ENCODE data around the gene CMTM8.
A peak's percentile ranks its signal among the peaks of the same experiment; 100 is the strongest.

CMTM8 gene

GRCh38 chr3:32373276-32373675 is 134.8 kb downstream of the CMTM8 start:
- Histone ChIP-seq H3K36me3 (ENCODE audit: control insufficient read depth, insufficient read depth, low read length) (no peaks in the 10 kb centered on the region), H3K4me1 (ENCODE audit: control insufficient read depth, insufficient read depth, low read length) (no peaks in the 10 kb centered on the region), H3K9me3 (ENCODE audit: control insufficient read depth, low read length) (no peaks in the 10 kb centered on the region), H3K4me3 (ENCODE audit: insufficient read depth, low read depth, low read length) (no peak overlapping the region), H3K27ac (ENCODE audit: insufficient read depth, low read depth, low read length, poor library complexity, severe bottlenecking) (no peak overlapping the region), H3K27me3 (ENCODE audit: control insufficient read depth, insufficient read depth, low read length, poor library complexity, severe bottlenecking) (no peaks in the 10 kb centered on the region)
- WGBS, 2 experiments: 96 to 98% methylated on average over 5 of the region's 5 CpGs

GRCh38 chr3:32373844-32374243 is 135.4 kb downstream of the CMTM8 start:
- Histone ChIP-seq H3K27ac (ENCODE audit: insufficient read depth, low read depth, low read length, poor library complexity, severe bottlenecking) (no peak overlapping the region), H3K4me3 (ENCODE audit: insufficient read depth, low read depth, low read length) (no peak overlapping the region), H3K36me3 (ENCODE audit: control insufficient read depth, insufficient read depth, low read length) (no peaks in the 10 kb centered on the region), H3K4me1 (ENCODE audit: control insufficient read depth, insufficient read depth, low read length) (no peaks in the 10 kb centered on the region), H3K9me3 (ENCODE audit: control insufficient read depth, low read length) (no peaks in the 10 kb centered on the region), H3K27me3 (ENCODE audit: control insufficient read depth, insufficient read depth, low read length, poor library complexity, severe bottlenecking) (no peaks in the 10 kb centered on the region)
- WGBS, 2 experiments: 84 to 94% methylated on average over 2 to 5 of the region's 5 CpGs

- H3K36me3 ChIP-seq (ENCODE audit: control insufficient read depth, insufficient read depth, low read length): no peaks in the 10 kb centered on the region
- WGBS, 2 experiments: 54 to 56% methylated on average over 12 of the region's 12 CpGs
- no peak overlapping the region for H3K27ac ChIP-seq (ENCODE audit: insufficient read depth, low read depth, low read length, poor library complexity, severe bottlenecking)
- no peaks in the 10 kb centered on the region for H3K27me3 ChIP-seq (ENCODE audit: control insufficient read depth, insufficient read depth, low read length, poor library complexity, severe bottlenecking)
- H3K4me1 ChIP-seq (ENCODE audit: control insufficient read depth, insufficient read depth, low read length): peaks cover 4% of the 10 kb centered on the region
- H3K4me3 ChIP-seq (ENCODE audit: insufficient read depth, low read depth, low read length): no peak overlapping the region
- no peaks in the 10 kb centered on the region for H3K9me3 ChIP-seq (ENCODE audit: control insufficient read depth, low read length)
These were observed 136.5 kb downstream of the CMTM8 start for GRCh38 chr3:32374788-32375595.

GRCh38 chr3:32375596-32375930 is 137.1 kb downstream of the CMTM8 start:
- Histone ChIP-seq H3K27me3 (ENCODE audit: control insufficient read depth, insufficient read depth, low read length, poor library complexity, severe bottlenecking) (no peaks in the 10 kb centered on the region), H3K36me3 (ENCODE audit: control insufficient read depth, insufficient read depth, low read length) (no peaks in the 10 kb centered on the region), H3K27ac (ENCODE audit: insufficient read depth, low read depth, low read length, poor library complexity, severe bottlenecking) (no peak overlapping the region), H3K4me3 (ENCODE audit: insufficient read depth, low read depth, low read length) (no peak overlapping the region), H3K9me3 (ENCODE audit: control insufficient read depth, low read length) (no peaks in the 10 kb centered on the region), H3K4me1 (ENCODE audit: control insufficient read depth, insufficient read depth, low read length) (peaks cover 10% of the 10 kb centered on the region)
- WGBS, 2 experiments: 92 to 98% methylated on average over 5 of the region's 5 CpGs

GRCh38 chr3:32376115-32376514 is 137.6 kb downstream of the CMTM8 start:
- Histone ChIP-seq H3K36me3 (ENCODE audit: control insufficient read depth, insufficient read depth, low read length) (no peaks in the 10 kb centered on the region), H3K4me3 (ENCODE audit: insufficient read depth, low read depth, low read length) (no peak overlapping the region), H3K9me3 (ENCODE audit: control insufficient read depth, low read length) (no peaks in the 10 kb centered on the region), H3K4me1 (ENCODE audit: control insufficient read depth, insufficient read depth, low read length) (peaks cover 15% of the 10 kb centered on the region), H3K27ac (ENCODE audit: insufficient read depth, low read depth, low read length, poor library complexity, severe bottlenecking) (no peak overlapping the region), H3K27me3 (ENCODE audit: control insufficient read depth, insufficient read depth, low read length, poor library complexity, severe bottlenecking) (no peaks in the 10 kb centered on the region)
- 90 to 95% methylated on average over 1 to 2 of the region's 2 CpGs for WGBS, 2 experiments

GRCh38 chr3:32379831-32380500 is 141.5 kb downstream of the CMTM8 start:
- Histone ChIP-seq H3K4me1 (ENCODE audit: control insufficient read depth, insufficient read depth, low read length) (peaks cover 16% of the 10 kb centered on the region), H3K9me3 (ENCODE audit: control insufficient read depth, low read length) (no peaks in the 10 kb centered on the region), H3K36me3 (ENCODE audit: control insufficient read depth, insufficient read depth, low read length) (no peaks in the 10 kb centered on the region), H3K27ac (ENCODE audit: insufficient read depth, low read depth, low read length, poor library complexity, severe bottlenecking) (peak overlapping the region; percentile 38), H3K4me3 (ENCODE audit: insufficient read depth, low read depth, low read length) (no peak overlapping the region), H3K27me3 (ENCODE audit: control insufficient read depth, insufficient read depth, low read length, poor library complexity, severe bottlenecking) (no peaks in the 10 kb centered on the region)
- WGBS, 2 experiments: 61 to 70% methylated on average over 9 to 10 of the region's 10 CpGs

- peaks cover 21% of the 10 kb centered on the region for H3K4me1 ChIP-seq (ENCODE audit: control insufficient read depth, insufficient read depth, low read length)
- no peak overlapping the region for H3K27ac ChIP-seq (ENCODE audit: insufficient read depth, low read depth, low read length, poor library complexity, severe bottlenecking)
- no peak overlapping the region for H3K4me3 ChIP-seq (ENCODE audit: insufficient read depth, low read depth, low read length)
- H3K9me3 ChIP-seq (ENCODE audit: control insufficient read depth, low read length): no peaks in the 10 kb centered on the region
- H3K27me3 ChIP-seq (ENCODE audit: control insufficient read depth, insufficient read depth, low read length, poor library complexity, severe bottlenecking): no peaks in the 10 kb centered on the region
- 91 to 95% methylated on average over 7 of the region's 7 CpGs for WGBS, 2 experiments
- H3K36me3 ChIP-seq (ENCODE audit: control insufficient read depth, insufficient read depth, low read length): no peaks in the 10 kb centered on the region
These were observed 143.4 kb downstream of the CMTM8 start for GRCh38 chr3:32381922-32382321.

GRCh38 chr3:32383136-32383711 is 144.7 kb downstream of the CMTM8 start:
- WGBS, 2 experiments: 86 to 92% methylated on average over 2 of the region's 2 CpGs
- H3K27me3 ChIP-seq (ENCODE audit: control insufficient read depth, insufficient read depth, low read length, poor library complexity, severe bottlenecking): no peaks in the 10 kb centered on the region
- H3K27ac ChIP-seq (ENCODE audit: insufficient read depth, low read depth, low read length, poor library complexity, severe bottlenecking): no peak overlapping the region
- H3K36me3 ChIP-seq (ENCODE audit: control insufficient read depth, insufficient read depth, low read length): no peaks in the 10 kb centered on the region
- H3K4me3 ChIP-seq (ENCODE audit: insufficient read depth, low read depth, low read length): no peak overlapping the region
- no peaks in the 10 kb centered on the region for H3K9me3 ChIP-seq (ENCODE audit: control insufficient read depth, low read length)
- H3K4me1 ChIP-seq (ENCODE audit: control insufficient read depth, insufficient read depth, low read length): peaks cover 21% of the 10 kb centered on the region

- Histone ChIP-seq H3K4me1 (ENCODE audit: control insufficient read depth, insufficient read depth, low read length) (peaks cover 17% of the 10 kb centered on the region), H3K36me3 (ENCODE audit: control insufficient read depth, insufficient read depth, low read length) (no peaks in the 10 kb centered on the region), H3K27ac (ENCODE audit: insufficient read depth, low read depth, low read length, poor library complexity, severe bottlenecking) (no peak overlapping the region), H3K4me3 (ENCODE audit: insufficient read depth, low read depth, low read length) (no peak overlapping the region), H3K27me3 (ENCODE audit: control insufficient read depth, insufficient read depth, low read length, poor library complexity, severe bottlenecking) (no peaks in the 10 kb centered on the region), H3K9me3 (ENCODE audit: control insufficient read depth, low read length) (no peaks in the 10 kb centered on the region)
- WGBS, 2 experiments: 63 to 67% methylated on average over 5 of the region's 5 CpGs
These were observed 146.5 kb downstream of the CMTM8 start for GRCh38 chr3:32384938-32385337.

- H3K4me1 ChIP-seq (ENCODE audit: control insufficient read depth, insufficient read depth, low read length): peaks cover 6% of the 10 kb centered on the region
- H3K27ac ChIP-seq (ENCODE audit: insufficient read depth, low read depth, low read length, poor library complexity, severe bottlenecking): no peak overlapping the region
- 96% methylated on average over 2 of the region's 2 CpGs for WGBS, 2 experiments
- no peaks in the 10 kb centered on the region for H3K9me3 ChIP-seq (ENCODE audit: control insufficient read depth, low read length)
- no peaks in the 10 kb centered on the region for H3K36me3 ChIP-seq (ENCODE audit: control insufficient read depth, insufficient read depth, low read length)
- peaks cover 18% of the 10 kb centered on the region for H3K27me3 ChIP-seq (ENCODE audit: control insufficient read depth, insufficient read depth, low read length, poor library complexity, severe bottlenecking)
- no peak overlapping the region for H3K4me3 ChIP-seq (ENCODE audit: insufficient read depth, low read depth, low read length)
These were observed 149.0 kb downstream of the CMTM8 start for GRCh38 chr3:32387512-32387911.

Data from ectodermal cell (in vitro differentiated cells).